Breast epithelium (tissue), 4 donors: Measurements from ENCODE around the gene RPUSD1. TPM values are rescaled to one million over a fixed set of nuclear protein-coding genes. Genes with fewer than 3 reads are reported as not detected.
"Not testable (repeated sequence)": the region's sequence is repeated elsewhere in the genome, so short reads cannot be mapped to it uniquely, and the experiment has no call there.

Experiments used
- DNase-seq, 2 donors: peaks; one replicate each; pipeline ENCODE4 v3.0.0-alpha.2; 2019; ENCODE audit warnings: low spot score in 2 of 2
- H3K27ac ChIP-seq, 2 donors: fragments of 200-600 bp; sonication (generic) in 1 of 2; one replicate each; pipeline ENCODE4 v1.5.1; 2016 to 2019; ENCODE audit warnings: mild to moderate bottlenecking in 1 of 2
- H3K27me3 ChIP-seq, 2 donors: fragments of 200-600 bp; sonication (generic) in 1 of 2; one replicate each; pipeline versions ENCODE4 v1.5.1 to v1.6.0; 2017 to 2019; ENCODE audit warnings: control low read depth in 1 of 2, mild to moderate bottlenecking in 1 of 2
- H3K36me3 ChIP-seq: fragments of 200-600 bp; one replicate; pipeline ENCODE4 v1.5.1; 2019
- H3K4me1 ChIP-seq, 2 donors: fragments of 200-600 bp; sonication (generic); one replicate each; pipeline ENCODE4 v1.5.1; 2016 to 2019; ENCODE audit warnings: control low read depth in 1 of 2
- H3K4me3 ChIP-seq, 3 donors: fragments of 200-600 bp; sonication (generic); 1 replicate in 2 of 3; 2 replicates in 1 of 3; pipeline ENCODE4 v1.5.1; 2016 to 2019; ENCODE audit warnings: mild to moderate bottlenecking in 3 of 3, moderate library complexity in 2 of 3
- H3K9me3 ChIP-seq, 2 donors: fragments of 200-600 bp; sonication (generic) in 1 of 2; one replicate each; pipeline ENCODE4 v1.5.1; 2016 to 2019; ENCODE audit warnings: control low read depth in 1 of 2
- POLR2A ChIP-seq: fragments of 450-650 bp; IDR thresholded peaks from one replicate; pipeline ENCODE4 v1.6.1; 2016; ENCODE audit warnings: antibody characterized with exemption, mild to moderate bottlenecking, moderate library complexity
- POLR2AphosphoS5 ChIP-seq, 3 donors: sonication (generic); formaldehyde crosslinking; IDR thresholded peaks; one replicate each; pipeline ENCODE4 v1.6.1; 2017; ENCODE audit warnings: antibody characterized with exemption in 3 of 3
- intact Hi-C: fragments of 100-400 bp; cut with DNase I; formaldehyde crosslinking; loops from one replicate; pipeline ENCODE4 v1.15.1; 2023; ENCODE audit warnings: low total_unique reads
- total RNA-seq, 3 donors: library from RNA; depleted of rRNA; stranded (reverse); fragments of >200 nt; gene quantifications; one replicate each; pipeline ENCODE4 v1.1.0, GENCODE V29; 2016
- TF ChIP-seq, protein P1 (sequence below), 3 donors: fragments of 450-650 bp; IDR thresholded peaks; one replicate each; pipeline ENCODE4 v1.5.1; 2016 to 2017; ENCODE audit warnings: antibody characterized with exemption in 3 of 3, mild to moderate bottlenecking in 3 of 3, moderate library complexity in 3 of 3

The RPUSD1 gene
- total RNA-seq, 3 donors from 2014 or later, result 13.1 to 18.4 (median 16.1) TPM

DNA sequence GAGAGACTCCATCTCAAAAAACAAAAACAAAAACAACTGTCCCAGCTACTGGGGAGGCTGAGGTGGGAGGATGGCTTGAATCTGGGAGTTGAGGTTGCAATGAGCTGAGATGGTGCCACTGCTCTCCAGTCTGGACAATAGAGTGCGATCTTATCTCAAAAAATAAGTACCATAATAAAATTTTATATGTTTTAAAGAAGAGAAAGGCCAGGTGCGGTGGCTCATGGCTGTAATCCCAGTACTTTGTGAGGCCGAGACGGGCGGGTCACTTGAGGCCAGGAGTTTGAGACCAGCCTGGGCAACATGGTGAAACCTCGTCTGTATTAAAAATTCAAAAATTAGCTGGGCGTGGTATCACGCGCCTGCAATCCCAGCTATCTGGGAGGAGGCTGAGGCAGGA lies 11.4 kb downstream of the RPUSD1 start:
- TF ChIP-seq, protein P1, sequence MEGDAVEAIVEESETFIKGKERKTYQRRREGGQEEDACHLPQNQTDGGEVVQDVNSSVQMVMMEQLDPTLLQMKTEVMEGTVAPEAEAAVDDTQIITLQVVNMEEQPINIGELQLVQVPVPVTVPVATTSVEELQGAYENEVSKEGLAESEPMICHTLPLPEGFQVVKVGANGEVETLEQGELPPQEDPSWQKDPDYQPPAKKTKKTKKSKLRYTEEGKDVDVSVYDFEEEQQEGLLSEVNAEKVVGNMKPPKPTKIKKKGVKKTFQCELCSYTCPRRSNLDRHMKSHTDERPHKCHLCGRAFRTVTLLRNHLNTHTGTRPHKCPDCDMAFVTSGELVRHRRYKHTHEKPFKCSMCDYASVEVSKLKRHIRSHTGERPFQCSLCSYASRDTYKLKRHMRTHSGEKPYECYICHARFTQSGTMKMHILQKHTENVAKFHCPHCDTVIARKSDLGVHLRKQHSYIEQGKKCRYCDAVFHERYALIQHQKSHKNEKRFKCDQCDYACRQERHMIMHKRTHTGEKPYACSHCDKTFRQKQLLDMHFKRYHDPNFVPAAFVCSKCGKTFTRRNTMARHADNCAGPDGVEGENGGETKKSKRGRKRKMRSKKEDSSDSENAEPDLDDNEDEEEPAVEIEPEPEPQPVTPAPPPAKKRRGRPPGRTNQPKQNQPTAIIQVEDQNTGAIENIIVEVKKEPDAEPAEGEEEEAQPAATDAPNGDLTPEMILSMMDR (IDR thresholded peaks at IDR 0.05), result no peak
- no peak for TF ChIP-seq POLR2A
- no peak for TF ChIP-seq POLR2AphosphoS5 (IDR thresholded peaks at IDR 0.05)
- intact Hi-C loops, result no loop called here
- no peak overlapping the region for H3K4me3 ChIP-seq
- peaks cover 6 to 48% of the 10 kb centered on the region in 2 donors for H3K27me3 ChIP-seq
- DNase-seq, result no peak
- no peak overlapping the region for H3K27ac ChIP-seq
- no peaks in the 10 kb centered on the region for H3K36me3 ChIP-seq
- no peaks in the 10 kb centered on the region for H3K4me1 ChIP-seq
- H3K9me3 ChIP-seq, result no peaks in the 10 kb centered on the region

DNA sequence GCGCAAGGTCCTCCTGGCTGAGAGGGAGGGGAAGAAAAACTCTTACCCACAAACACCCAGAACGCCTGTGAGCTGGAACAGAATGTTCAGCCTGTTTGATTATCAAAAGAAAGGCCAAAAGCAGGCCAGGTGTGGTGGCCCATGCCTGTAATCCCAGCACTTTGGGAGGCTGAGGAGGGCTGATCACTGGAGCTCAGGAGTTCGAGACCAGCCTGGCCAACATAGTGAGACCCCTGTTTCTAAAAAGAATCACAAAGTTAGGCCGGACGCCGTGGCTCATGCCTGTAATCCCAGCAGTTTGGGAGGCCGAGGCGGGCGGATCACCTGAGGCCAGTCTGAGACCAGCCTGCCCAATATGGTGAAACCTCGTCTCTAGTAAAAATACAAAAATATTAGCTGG lies 11.9 kb downstream of the RPUSD1 start:
- H3K9me3 ChIP-seq, H3K4me1 ChIP-seq, H3K27ac ChIP-seq, DNase-seq, H3K4me3 ChIP-seq, intact Hi-C loops, H3K36me3 ChIP-seq: not testable (repeated sequence)
- peaks cover 2 to 43% of the 10 kb centered on the region in 2 donors for H3K27me3 ChIP-seq

DNA sequence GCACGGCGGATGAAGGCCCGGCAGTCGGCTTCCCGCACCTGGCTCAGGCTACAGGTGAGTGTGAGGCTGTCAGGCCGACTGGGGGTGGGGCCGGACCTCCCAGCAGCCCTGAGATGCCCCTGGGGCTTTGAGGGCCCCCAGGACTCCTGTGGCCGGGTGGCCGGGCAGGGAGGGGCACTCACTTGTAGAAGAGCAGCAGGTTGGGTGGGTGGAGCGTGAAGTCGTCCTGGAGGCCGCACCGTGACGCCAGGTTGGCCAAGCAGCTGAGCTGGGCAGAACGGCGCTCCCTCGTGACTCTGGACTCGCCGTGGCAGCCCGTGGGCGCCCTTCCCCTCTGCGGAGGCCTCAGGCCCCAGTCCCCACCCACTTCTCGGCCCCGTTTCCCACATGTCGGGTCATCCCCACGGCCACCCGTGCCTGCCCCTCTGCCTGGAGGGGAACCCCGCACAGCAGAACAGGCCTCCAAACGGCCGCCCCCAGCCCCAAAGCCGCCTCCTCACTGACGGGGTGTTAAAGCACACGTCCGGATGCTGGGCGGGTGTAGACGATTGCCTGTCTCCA lies 12.9 kb downstream of the RPUSD1 start:
- DNase-seq, result no peak
- Histone ChIP-seq H3K27ac (no peak overlapping the region), H3K27me3 (peaks cover 2 to 34% of the 10 kb centered on the region in 2 donors), H3K36me3 (no peaks in the 10 kb centered on the region), H3K4me3 (no peak overlapping the region), H3K9me3 (no peaks in the 10 kb centered on the region), H3K4me1 (no peaks in the 10 kb centered on the region)
- TF ChIP-seq, protein P1 (IDR thresholded peaks at IDR 0.05), result no peak
- TF ChIP-seq POLR2A (no peak), POLR2AphosphoS5 (IDR thresholded peaks at IDR 0.05) (no peak)
- intact Hi-C loops, result no loop called here

DNA sequence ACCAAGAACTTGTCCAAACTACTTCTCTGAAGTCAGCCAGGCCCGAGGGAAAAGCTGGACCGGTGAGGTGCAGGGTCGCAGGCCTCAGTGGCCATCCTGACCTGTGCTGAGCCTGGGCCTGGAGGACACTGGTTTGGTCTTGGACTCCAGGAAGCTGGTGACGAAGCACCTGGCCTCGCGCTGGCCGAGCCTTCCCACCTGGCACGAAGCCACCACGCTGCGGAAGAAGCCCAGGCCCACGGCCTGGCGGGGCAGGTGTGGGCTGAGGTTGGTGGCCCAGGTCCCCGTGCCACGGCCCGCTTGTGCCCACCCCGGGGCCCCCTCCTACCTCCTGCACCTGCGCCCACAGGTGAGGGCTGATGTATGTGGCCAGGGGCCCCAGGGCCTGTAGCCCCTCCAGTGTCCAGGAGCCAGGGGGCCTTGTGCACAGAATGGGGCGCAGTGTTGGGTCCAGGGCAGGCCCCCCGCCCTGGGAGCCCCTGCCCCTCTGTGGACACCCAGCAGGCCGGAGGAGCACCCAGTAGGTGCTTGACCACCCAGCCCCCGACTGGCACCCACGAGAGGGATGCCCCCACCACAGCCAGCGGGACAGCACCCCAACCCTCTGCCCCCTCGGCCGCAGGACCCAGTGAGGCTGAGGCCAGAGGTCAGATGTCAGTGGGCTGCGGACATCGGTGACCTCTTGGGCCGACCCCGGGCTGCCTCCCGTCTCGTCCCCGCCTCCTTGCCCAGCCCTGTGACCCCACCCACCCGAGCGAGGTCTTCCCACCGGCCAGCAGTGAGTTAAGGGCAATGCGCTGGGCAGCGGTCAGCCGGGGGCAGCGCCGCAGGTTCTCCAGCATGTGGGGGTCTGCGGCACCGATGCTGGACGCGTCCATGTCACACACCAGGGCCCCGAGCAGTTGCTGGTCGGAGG lies 13.8 kb downstream of the RPUSD1 start:
- Histone ChIP-seq H3K27me3 (peaks cover 3 to 33% of the 10 kb centered on the region in 2 donors), H3K9me3 (no peaks in the 10 kb centered on the region), H3K4me3 (no peak overlapping the region), H3K36me3 (no peaks in the 10 kb centered on the region), H3K27ac (no peak overlapping the region), H3K4me1 (no peaks in the 10 kb centered on the region)
- TF ChIP-seq, protein P1 (IDR thresholded peaks at IDR 0.05), result no peak
- TF ChIP-seq POLR2AphosphoS5 (IDR thresholded peaks at IDR 0.05) (no peak), POLR2A (no peak)
- DNase-seq, result no peak
- intact Hi-C loops, result no loop called here

DNA sequence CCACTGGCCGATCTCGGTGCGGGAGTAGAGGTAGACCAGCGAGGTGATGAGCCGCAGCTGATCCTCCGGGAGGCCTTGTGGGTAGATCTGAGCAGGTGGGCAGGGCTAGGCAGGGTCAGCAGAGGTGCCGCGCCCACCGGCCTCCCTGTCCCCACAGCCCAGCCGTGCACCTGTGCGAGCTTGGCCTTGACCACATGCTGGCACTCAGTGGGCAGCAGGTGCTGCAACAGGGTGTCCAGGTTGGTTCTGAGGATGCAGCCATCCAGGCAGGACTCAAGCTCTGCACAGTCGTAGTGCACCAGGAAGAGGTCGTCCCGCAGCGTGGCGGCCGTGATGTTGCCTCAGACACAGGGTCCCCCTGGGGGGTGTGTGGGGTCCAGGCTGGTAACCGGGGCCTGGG lies 15.2 kb downstream of the RPUSD1 start:
- TF ChIP-seq, protein P1 (IDR thresholded peaks at IDR 0.05), result no peak
- TF ChIP-seq POLR2A (no peak), POLR2AphosphoS5 (IDR thresholded peaks at IDR 0.05) (no peak)
- H3K27ac ChIP-seq, result no peak overlapping the region
- H3K9me3 ChIP-seq, result no peaks in the 10 kb centered on the region
- H3K36me3 ChIP-seq, result no peaks in the 10 kb centered on the region
- no peak for DNase-seq
- no peak overlapping the region for H3K4me3 ChIP-seq
- intact Hi-C loops, result no loop called here
- peaks cover 3 to 34% of the 10 kb centered on the region in 2 donors for H3K27me3 ChIP-seq
- H3K4me1 ChIP-seq, result no peaks in the 10 kb centered on the region
